ENCODE data around the gene MEPE. TPM values are rescaled to one million over a fixed set of nuclear protein-coding genes. Genes with fewer than 3 reads are reported as not detected.

Gene MEPE
- total and polyA plus RNA-seq, 2 of the 8 experiments (the other 6 are each of a cell fraction or from before 2014, with no cell fraction given), result not detected

DNA sequence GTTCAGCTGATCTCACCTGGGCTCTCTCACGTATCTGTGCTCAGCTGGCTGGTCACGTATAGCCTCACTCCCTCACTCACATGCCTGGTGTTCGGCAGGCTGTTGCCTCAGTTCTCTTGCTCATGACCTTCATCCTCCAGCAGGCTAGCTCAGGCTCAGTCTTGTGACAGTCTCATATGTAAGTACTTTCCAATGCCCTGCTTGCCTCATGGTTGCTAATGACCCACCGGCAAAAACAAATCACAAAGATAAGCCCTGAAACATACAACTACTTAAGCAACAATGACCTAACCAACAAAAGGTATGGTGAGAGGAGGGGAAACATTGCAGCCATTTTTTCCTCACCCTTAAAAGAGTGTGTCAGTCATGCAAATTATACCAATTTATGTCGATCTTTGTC is 25.0 kb downstream of the MEPE start:
- Histone ChIP-seq H2BK5ac (ENCODE audit: low read depth, low read length) (no peak overlapping the region), H2AFZ (ENCODE audit: low read length) (no peak overlapping the region), H3K18ac (ENCODE audit: extremely low read depth, low read length) (no peak overlapping the region), H2BK15ac (ENCODE audit: low read length) (no peak overlapping the region), H3K23me2 (ENCODE audit: low read depth, low read length) (no peaks in the 10 kb centered on the region), H3K9ac (replicated peaks in 1 of 4; ENCODE audit: extremely low read depth in 1 of 4, low read depth in 3 of 4, low read length in 3 of 4) (no peak overlapping the region), H4K91ac (replicated peaks; ENCODE audit: insufficient read length, low read length) (peak overlapping the region; percentile 20), H3K4me1 (replicated peaks in 1 of 4; ENCODE audit: control insufficient read depth in 3 of 4, insufficient read depth in 4 of 4, low read length in 3 of 4) (peaks cover 0 to 11% (median 4%) of the 10 kb centered on the region in 4 experiments; a peak in 5 of 7 replicates), H3K79me2 (ENCODE audit: control insufficient read depth in 1 of 2, insufficient read depth in 2 of 2, low read length in 2 of 2) (peaks cover 0 to 11% of the 10 kb centered on the region in 2 experiments; a peak in 2 of 4 replicates), H3K9me3 (ENCODE audit: insufficient read depth in 2 of 2, low read depth in 1 of 2, low read length in 1 of 2) (no peaks in the 10 kb centered on the region), H3K36me3 (ENCODE audit: control insufficient read depth in 2 of 4, insufficient read depth in 4 of 4, low read length in 3 of 4) (no peaks in the 10 kb centered on the region; a peak in 1 of 8 replicates), H3K56ac (replicated peaks; ENCODE audit: insufficient read length, low read depth, low read length) (no peak overlapping the region), H3K14ac (ENCODE audit: insufficient read length) (no peak overlapping the region), H4K5ac (ENCODE audit: insufficient read length, low read depth, low read length) (no peak overlapping the region), H4K8ac (ENCODE audit: extremely low read depth, insufficient read depth, low read length) (no peak overlapping the region), H3K4me3 (ENCODE audit: extremely low read depth in 1 of 4, insufficient read depth in 2 of 4, low read depth in 3 of 4, low read length in 4 of 4) (no peak overlapping the region), H3K4me2 (ENCODE audit: insufficient read depth in 1 of 2, low read depth in 2 of 2, low read length in 2 of 2) (no peak overlapping the region), H3K27ac (ENCODE audit: low read depth, low read length) (no peak overlapping the region), H2BK20ac (ENCODE audit: low read length) (peak overlapping the region; percentile 5; the same call in 1 of the 2 replicates), H2AK5ac (ENCODE audit: low read depth, low read length) (peak overlapping the region; percentile 29; the same call in 1 of the 2 replicates), H4K20me1 (replicated peaks in 1 of 2; ENCODE audit: control insufficient read depth in 1 of 2, insufficient read depth in 2 of 2, low read length in 2 of 2) (no peaks in the 10 kb centered on the region), H3K79me1 (ENCODE audit: low read depth, low read length) (no peaks in the 10 kb centered on the region), H3K23ac (ENCODE audit: insufficient read length) (no peak overlapping the region), H2BK12ac (ENCODE audit: low read depth, low read length) (0 out of 2 replicates have a peak overlapping the region, but pooled peaks have one; percentile 3), H3K27me3 (replicated peaks in 1 of 4; ENCODE audit: control insufficient read depth in 3 of 4, extremely low read depth in 1 of 4, insufficient read depth in 3 of 4, low read length in 3 of 4) (no peaks in the 10 kb centered on the region), H2BK120ac (replicated peaks; ENCODE audit: low read depth, low read length) (no peak overlapping the region), H3K4ac (replicated peaks; ENCODE audit: insufficient read length, low read depth, low read length) (no peak overlapping the region)
- DNase-seq (ENCODE audit: low read depth in 1 of 2, low spot score in 2 of 2), result no peak
- ChIA-PET CTCF (ENCODE audit: partially characterized antibody) (interaction anchor here (0.5 to 1.5 kb wide), 7 partner anchors 9 to 330 kb away, joined by 3 to 6 read pairs (median 3); no protein-coding TSS in a partner anchor), POLR2A (ENCODE audit: partially characterized antibody) (interaction anchor here (1.5 to 19.5 kb wide), 4 partner anchors 9 to 72 kb away, joined by 3 to 369 read pairs (median 6); no protein-coding TSS in a partner anchor)
- peak; percentile 24 for FAIRE-seq
- TF ChIP-seq GTF2F1 (IDR thresholded peaks at IDR 0.05; ENCODE audit: borderline replicate concordance, low read depth, low read length), result no peak
- peak; percentile 41 for TF ChIP-seq TAF7 (optimal IDR thresholded peaks at IDR 0.05; ENCODE audit: borderline replicate concordance, low read depth, low read length)
- WGBS, 2 experiments (ENCODE audit: extremely low coverage in 1 of 2, insufficient coverage in 1 of 2, insufficient read length in 1 of 2, insufficient replicate concordance in 2 of 2, low coverage in 1 of 2, low lambda C conversion rate in 2 of 2, missing lambda C conversion rate in 1 of 2), result 64% methylated on average over 5 of the region's 5 CpGs; no CpG with 5 or more reads in 1 of the 2 experiments
